Stimulated activated effector memory CD8-positive, alpha-beta T cell treated with anti-CD3 and anti-CD28 coated beads, Interleukin-12 subunit alpha, Interleukin-12 subunit beta, amount 100 ng/mL, for 72 hours (primary cell): ENCODE results near the gene ZNRF3.
A peak's percentile ranks its signal among the peaks of the same experiment; 100 is the strongest.
"Not testable (repeated sequence)": the region's sequence is repeated elsewhere in the genome, so short reads cannot be mapped to it uniquely, and the experiment has no call there.

Experiments
- ATAC-seq: fragments of 150-1000 bp; cut with Tn5 transposase; 2 replicates; pipeline ENCODE4 v1.10.0; 2021
- DNase-seq, 2 donors: peaks; one replicate each; pipeline ENCODE4 v3.0.0; 2021 to 2022; ENCODE audit warnings: low spot score in 2 of 2
- H3K27ac Mint-ChIP-seq: one replicate; pipeline ENCODE4 v1.8.0; 2022; ENCODE audit warnings: mild to moderate bottlenecking, mixed read lengths
- H3K36me3 Mint-ChIP-seq: one replicate; pipeline ENCODE4 v1.8.0; 2022; ENCODE audit warnings: mild to moderate bottlenecking, mixed read lengths
- H3K4me1 Mint-ChIP-seq: one replicate; pipeline ENCODE4 v1.8.0; 2022; ENCODE audit warnings: mixed read lengths
- H3K4me3 Mint-ChIP-seq: one replicate; pipeline ENCODE4 v1.8.0; 2022; ENCODE audit warnings: mild to moderate bottlenecking, mixed read lengths
- H3K9me3 Mint-ChIP-seq: one replicate; pipeline ENCODE4 v1.8.0; 2022; ENCODE audit warnings: mixed read lengths

The ZNRF3 gene

GRCh38 chr22:28873183-28873963 is 10.0 kb upstream of the ZNRF3 start:
- H3K9me3 Mint-ChIP-seq: no peaks in the 10 kb centered on the region
- no peak for DNase-seq
- no peaks in the 10 kb centered on the region for H3K36me3 Mint-ChIP-seq
- no peak overlapping the region for H3K4me3 Mint-ChIP-seq
- no peak overlapping the region for H3K27ac Mint-ChIP-seq
- peaks cover 10% of the 10 kb centered on the region for H3K4me1 Mint-ChIP-seq
- ATAC-seq: peak; percentile 60

DNA sequence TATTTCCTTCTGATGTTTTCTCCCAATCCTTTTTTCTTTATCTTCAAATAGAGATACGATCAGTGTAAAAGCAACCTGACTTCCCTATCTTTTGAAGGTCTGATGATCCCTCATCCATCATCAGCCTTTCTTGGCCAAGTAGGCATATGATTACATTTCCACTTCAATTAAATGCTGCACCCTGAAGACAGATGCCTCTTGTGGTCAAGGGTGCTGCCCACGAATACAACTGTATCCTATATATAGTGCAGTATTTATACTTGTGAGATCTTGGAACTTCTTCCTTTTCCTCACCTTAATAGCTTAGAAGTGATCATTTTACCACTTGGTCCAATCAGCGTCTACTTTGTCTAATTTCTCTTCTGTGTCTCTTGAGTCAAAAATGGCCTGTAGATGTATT is 9.3 kb upstream of the ZNRF3 start:
- no peak overlapping the region for H3K4me3 Mint-ChIP-seq
- no peak overlapping the region for H3K27ac Mint-ChIP-seq
- H3K36me3 Mint-ChIP-seq: no peaks in the 10 kb centered on the region
- DNase-seq (no peak), ATAC-seq (no peak)
- H3K4me1 Mint-ChIP-seq: peaks cover 10% of the 10 kb centered on the region
- no peaks in the 10 kb centered on the region for H3K9me3 Mint-ChIP-seq

GRCh38 chr22:28874811-28875320 is 8.5 kb upstream of the ZNRF3 start:
- no peaks in the 10 kb centered on the region for H3K9me3 Mint-ChIP-seq
- no peak overlapping the region for H3K4me3 Mint-ChIP-seq
- peaks cover 10% of the 10 kb centered on the region for H3K4me1 Mint-ChIP-seq
- no peaks in the 10 kb centered on the region for H3K36me3 Mint-ChIP-seq
- H3K27ac Mint-ChIP-seq: no peak overlapping the region
- DNase-seq (no peak), ATAC-seq (no peak)

GRCh38 chr22:28882545-28882877 is 861 bp upstream of the ZNRF3 start:
- peak overlapping the region; percentile 76 for H3K4me3 Mint-ChIP-seq
- H3K36me3 Mint-ChIP-seq: no peaks in the 10 kb centered on the region
- H3K27ac Mint-ChIP-seq: no peak overlapping the region
- H3K9me3 Mint-ChIP-seq: no peaks in the 10 kb centered on the region
- DNase-seq (no peak), ATAC-seq (no peak)
- peaks cover 20% of the 10 kb centered on the region for H3K4me1 Mint-ChIP-seq

GRCh38 chr22:28883657-28883916 is 215 bp downstream of the ZNRF3 start:
- ATAC-seq (no peak), DNase-seq (no peak)
- Mint-ChIP-seq H3K27ac (no peak overlapping the region), H3K4me1 (peaks cover 20% of the 10 kb centered on the region), H3K4me3 (peak overlapping the region; percentile 76), H3K36me3 (no peaks in the 10 kb centered on the region), H3K9me3 (no peaks in the 10 kb centered on the region)

DNA sequence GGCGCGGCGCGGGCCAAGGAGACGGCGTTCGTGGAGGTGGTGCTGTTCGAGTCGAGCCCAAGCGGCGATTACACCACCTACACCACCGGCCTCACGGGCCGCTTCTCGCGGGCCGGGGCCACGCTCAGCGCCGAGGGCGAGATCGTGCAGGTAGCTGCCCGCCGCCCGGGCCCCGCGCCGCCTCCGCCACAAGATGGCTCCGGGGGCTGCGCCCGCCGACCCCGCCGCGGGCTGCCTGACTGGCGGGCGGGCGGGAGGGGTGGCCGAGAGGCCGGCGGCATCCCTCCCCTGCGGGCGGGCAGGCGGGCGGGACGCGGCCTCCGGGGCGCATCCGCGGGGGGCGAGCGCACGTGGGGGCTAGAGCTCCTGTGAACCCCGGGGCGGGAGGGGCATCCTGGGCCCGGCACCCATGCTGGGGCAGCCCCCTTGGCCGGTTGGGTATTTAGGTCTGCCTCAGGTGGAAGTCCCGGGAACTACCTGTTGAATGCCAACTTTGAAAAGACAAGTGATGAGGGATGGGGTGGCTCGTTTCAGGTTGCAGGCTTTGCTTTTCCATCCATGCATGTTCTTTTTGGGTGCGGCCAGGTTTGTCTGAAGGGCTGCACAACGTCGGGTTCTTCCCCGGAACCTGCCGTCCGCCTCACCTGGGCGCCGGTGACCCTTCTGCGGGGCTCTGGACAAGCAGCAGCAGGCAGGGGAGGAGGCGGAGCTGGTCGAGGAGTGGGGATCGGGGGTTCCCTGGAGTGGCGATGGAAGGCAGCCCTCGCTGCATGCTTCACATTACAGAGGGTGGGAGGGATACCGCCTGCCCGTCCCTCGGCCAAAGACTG is 760 bp downstream of the ZNRF3 start:
- Mint-ChIP-seq H3K9me3 (no peaks in the 10 kb centered on the region), H3K36me3 (no peaks in the 10 kb centered on the region), H3K4me3 (peak overlapping the region; percentile 50), H3K4me1 (peaks cover 20% of the 10 kb centered on the region), H3K27ac (no peak overlapping the region)
- ATAC-seq: peak; percentile 53
- DNase-seq: peak; percentile 7 to 51

- Mint-ChIP-seq H3K36me3 (no peaks in the 10 kb centered on the region), H3K9me3 (no peaks in the 10 kb centered on the region), H3K4me1 (peaks cover 20% of the 10 kb centered on the region), H3K4me3 (peak overlapping the region; percentile 50), H3K27ac (no peak overlapping the region)
- no peak for ATAC-seq
- no peak for DNase-seq
These were observed 1.5 kb downstream of the ZNRF3 start for GRCh38 chr22:28884747-28885350.

GRCh38 chr22:28885939-28886338 is 2.6 kb downstream of the ZNRF3 start:
- Mint-ChIP-seq H3K4me3 (no peak overlapping the region), H3K9me3 (no peaks in the 10 kb centered on the region), H3K4me1 (peaks cover 20% of the 10 kb centered on the region), H3K36me3 (no peaks in the 10 kb centered on the region), H3K27ac (no peak overlapping the region)
- no peak for ATAC-seq
- no peak for DNase-seq

- not testable (repeated sequence) for H3K36me3 Mint-ChIP-seq, H3K27ac Mint-ChIP-seq, ATAC-seq, H3K9me3 Mint-ChIP-seq, DNase-seq, H3K4me3 Mint-ChIP-seq
- peaks cover 20% of the 10 kb centered on the region for H3K4me1 Mint-ChIP-seq
These were observed 3.3 kb downstream of the ZNRF3 start for GRCh38 chr22:28886679-28887078.

DNA sequence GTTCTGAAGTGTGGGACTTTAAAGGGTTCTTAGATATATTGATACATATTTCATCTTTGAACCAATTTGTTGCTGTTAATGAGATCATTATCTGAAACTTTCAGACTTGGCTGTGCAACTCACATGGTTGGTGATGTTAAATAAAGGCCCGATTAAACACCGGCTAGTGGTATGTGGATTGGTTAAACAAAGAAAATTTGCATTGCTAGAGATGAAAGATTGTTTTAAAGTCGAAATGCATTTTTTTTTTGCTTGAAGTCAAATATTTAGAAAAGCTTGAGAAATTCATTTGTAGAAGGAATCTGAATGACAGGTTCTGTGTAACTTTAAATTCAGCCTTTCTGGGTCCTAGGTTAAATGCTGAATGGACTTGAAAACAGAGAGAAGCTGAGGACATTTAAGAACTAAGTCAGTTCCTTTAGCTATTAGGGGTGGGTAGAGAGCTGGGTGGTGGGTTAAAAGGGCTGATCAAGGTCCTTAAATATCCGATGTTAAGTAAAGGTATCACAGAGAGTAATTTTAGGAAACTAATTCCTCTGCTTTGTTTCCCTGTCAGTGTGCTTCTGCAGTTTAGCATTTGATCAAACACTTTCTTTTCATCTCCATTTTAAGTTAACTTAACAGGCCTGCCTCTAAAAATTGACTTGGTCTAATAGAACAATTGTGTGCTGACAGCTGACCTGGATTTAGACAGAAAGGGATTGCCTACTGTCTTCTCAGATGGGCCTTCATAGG is 4.5 kb downstream of the ZNRF3 start:
- no peak for ATAC-seq
- DNase-seq: no peak
- Mint-ChIP-seq H3K4me1 (peaks cover 11% of the 10 kb centered on the region), H3K9me3 (no peaks in the 10 kb centered on the region), H3K4me3 (no peak overlapping the region), H3K36me3 (no peaks in the 10 kb centered on the region), H3K27ac (no peak overlapping the region)

GRCh38 chr22:28889478-28890024 is 6.2 kb downstream of the ZNRF3 start:
- no peak for DNase-seq

DNA sequence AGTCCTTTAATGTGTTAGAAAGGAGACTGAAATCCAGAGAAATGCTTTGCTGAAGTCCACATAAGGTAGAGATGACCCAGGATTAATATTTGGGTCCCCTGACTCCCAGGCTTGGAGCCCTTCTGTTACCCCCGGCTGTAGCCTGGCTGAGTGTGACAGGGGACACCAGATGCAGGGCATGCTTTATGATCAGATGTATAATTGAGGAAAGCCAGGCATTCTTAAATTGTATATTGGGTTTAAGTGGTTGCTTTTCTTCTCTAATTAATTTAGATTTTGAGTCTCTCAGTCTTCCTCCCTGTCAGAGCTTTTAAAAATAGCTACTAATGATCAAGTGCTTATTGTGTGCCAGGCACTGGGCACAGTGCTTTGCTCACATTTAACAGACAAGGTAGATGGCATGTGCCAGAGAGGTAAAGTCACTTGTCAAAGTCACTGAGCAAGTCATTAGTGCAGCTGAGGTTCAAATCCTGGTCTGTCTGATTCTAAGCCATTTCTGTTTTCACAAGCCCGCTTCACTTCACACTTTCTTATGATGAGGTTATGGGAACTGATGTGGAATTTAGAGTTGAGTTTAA is 7.9 kb downstream of the ZNRF3 start:
- ATAC-seq (no peak), DNase-seq (no peak)
- Mint-ChIP-seq H3K27ac (no peak overlapping the region), H3K4me1 (no peaks in the 10 kb centered on the region), H3K36me3 (no peaks in the 10 kb centered on the region), H3K4me3 (no peak overlapping the region), H3K9me3 (no peaks in the 10 kb centered on the region)

More at GRCh38 chr22:28889478-28890024, 6.2 kb downstream of the ZNRF3 start:
- Mint-ChIP-seq H3K36me3 (no peaks in the 10 kb centered on the region), H3K4me3 (no peak overlapping the region), H3K27ac (no peak overlapping the region), H3K4me1 (peaks cover 5% of the 10 kb centered on the region), H3K9me3 (no peaks in the 10 kb centered on the region)
- ATAC-seq: no peak

DNA sequence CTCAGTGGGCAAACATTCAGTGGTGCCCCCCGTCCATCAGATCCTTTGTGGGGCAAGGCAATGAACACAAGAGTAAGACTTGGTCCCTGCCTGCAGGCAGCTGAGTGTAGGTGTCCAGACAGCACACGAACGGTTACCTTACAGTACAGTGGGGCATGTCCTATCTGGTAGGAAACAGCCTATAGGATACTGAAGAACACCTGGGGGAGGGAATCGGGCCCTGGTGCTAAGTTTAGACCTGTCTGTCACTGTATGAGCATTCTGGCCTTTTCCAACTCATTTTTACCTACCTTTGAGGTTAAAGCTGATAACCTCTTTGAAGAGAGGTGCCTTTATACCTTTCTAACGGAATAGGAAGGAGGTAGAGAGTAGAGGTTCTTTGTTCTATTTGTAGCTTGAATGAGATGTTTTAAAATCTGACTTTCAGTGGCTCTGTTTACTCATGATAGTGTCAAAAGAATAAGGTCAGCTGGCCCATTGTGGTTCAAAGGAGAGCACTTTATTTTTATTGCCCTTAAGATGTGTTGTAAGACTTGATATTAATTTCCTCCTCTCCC is 8.9 kb downstream of the ZNRF3 start:
- ATAC-seq (no peak), DNase-seq (no peak)
- no peaks in the 10 kb centered on the region for H3K9me3 Mint-ChIP-seq
- no peak overlapping the region for H3K4me3 Mint-ChIP-seq
- H3K36me3 Mint-ChIP-seq: no peaks in the 10 kb centered on the region
- no peak overlapping the region for H3K27ac Mint-ChIP-seq
- H3K4me1 Mint-ChIP-seq: no peaks in the 10 kb centered on the region

DNA sequence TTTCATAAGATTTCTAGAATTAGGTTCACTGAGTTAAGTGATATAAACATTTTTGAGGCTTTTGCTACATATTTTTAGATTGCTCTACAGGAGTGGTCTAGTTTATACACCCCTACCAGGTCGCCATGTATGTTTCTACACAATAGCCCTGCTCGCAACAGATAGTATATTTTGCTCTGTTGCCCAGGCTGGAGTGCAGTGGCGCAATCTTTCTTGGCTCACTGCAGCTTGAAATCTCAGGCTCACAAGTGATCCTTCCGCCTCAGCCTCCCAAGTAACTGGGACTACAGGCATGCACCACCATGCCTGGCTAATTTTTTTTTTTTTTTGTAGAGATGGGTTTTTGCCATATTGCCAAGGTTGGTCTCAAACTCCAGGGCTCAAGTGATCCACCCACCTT is 10.4 kb downstream of the ZNRF3 start:
- no peak overlapping the region for H3K27ac Mint-ChIP-seq
- ATAC-seq (no peak), DNase-seq (no peak)
- H3K4me3 Mint-ChIP-seq: no peak overlapping the region
- H3K4me1 Mint-ChIP-seq: no peaks in the 10 kb centered on the region
- H3K36me3 Mint-ChIP-seq: no peaks in the 10 kb centered on the region
- H3K9me3 Mint-ChIP-seq: no peaks in the 10 kb centered on the region
